ENCODE data around the gene SPATA2L. TPM values are rescaled to one million over a fixed set of nuclear protein-coding genes. Genes with fewer than 3 reads are reported as not detected.
A peak's percentile ranks its signal among the peaks of the same experiment; 100 is the strongest.
"Not testable (repeated sequence)": the region's sequence is repeated elsewhere in the genome, so short reads cannot be mapped to it uniquely, and the experiment has no call there.

The SPATA2L gene
- total RNA-seq, 2 experiments from 2014 or later = 2.6 to 3.3 TPM

DNA sequence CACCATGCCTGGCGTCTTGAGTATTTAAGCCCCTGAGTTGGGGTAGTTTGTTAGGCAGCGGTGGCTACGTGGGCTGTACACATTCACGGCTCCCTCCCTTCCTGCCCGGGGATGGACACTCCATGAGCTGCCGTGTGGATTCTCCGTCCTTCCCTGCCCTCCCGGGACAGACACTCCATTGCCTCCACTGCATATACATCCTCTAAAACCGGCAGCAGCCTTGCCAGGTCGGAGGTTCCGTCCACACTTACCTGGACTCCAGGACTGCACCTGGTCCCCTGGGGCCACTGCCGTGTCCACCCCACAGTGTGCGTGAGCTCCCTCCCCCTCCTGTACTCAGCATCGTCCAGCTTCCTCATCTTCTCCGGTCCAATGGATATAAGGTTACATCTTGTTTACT lies 3.5 kb upstream of the SPATA2L start:
- POLR2A ChIA-PET = interaction anchor here (0.7 to 2.6 kb wide), 5 partner anchors 9 to 29 kb away, joined by 3 to 10 read pairs (median 8); partner anchors contain the start of gene VPS9D1
- Mint-ChIP-seq H3K4me3 (no peak overlapping the region), H3K36me3 (ENCODE audit: low read depth) (no peaks in the 10 kb centered on the region), H3K27ac (no peak overlapping the region), H3K4me1 (ENCODE audit: low read depth) (peaks cover 16% of the 10 kb centered on the region), H3K9me3 (no peaks in the 10 kb centered on the region), H3K27me3 (no peaks in the 10 kb centered on the region)
- CTCF ChIA-PET = interaction anchor here (1.1 to 4.2 kb wide), 20 partner anchors 9 to 214 kb away, joined by 3 to 58 read pairs (median 6); partner anchors contain the start of genes FANCA, MC1R and TCF25
- intact Hi-C loops (cut with micrococcal nuclease) = loop anchor here (10.0 kb wide), 1 partner anchor 90 kb away; no protein-coding TSS in a partner anchor
- no peak for DNase-seq
- TF ChIP-seq, protein P1, sequence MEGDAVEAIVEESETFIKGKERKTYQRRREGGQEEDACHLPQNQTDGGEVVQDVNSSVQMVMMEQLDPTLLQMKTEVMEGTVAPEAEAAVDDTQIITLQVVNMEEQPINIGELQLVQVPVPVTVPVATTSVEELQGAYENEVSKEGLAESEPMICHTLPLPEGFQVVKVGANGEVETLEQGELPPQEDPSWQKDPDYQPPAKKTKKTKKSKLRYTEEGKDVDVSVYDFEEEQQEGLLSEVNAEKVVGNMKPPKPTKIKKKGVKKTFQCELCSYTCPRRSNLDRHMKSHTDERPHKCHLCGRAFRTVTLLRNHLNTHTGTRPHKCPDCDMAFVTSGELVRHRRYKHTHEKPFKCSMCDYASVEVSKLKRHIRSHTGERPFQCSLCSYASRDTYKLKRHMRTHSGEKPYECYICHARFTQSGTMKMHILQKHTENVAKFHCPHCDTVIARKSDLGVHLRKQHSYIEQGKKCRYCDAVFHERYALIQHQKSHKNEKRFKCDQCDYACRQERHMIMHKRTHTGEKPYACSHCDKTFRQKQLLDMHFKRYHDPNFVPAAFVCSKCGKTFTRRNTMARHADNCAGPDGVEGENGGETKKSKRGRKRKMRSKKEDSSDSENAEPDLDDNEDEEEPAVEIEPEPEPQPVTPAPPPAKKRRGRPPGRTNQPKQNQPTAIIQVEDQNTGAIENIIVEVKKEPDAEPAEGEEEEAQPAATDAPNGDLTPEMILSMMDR (IDR thresholded peaks at IDR 0.05) = no peak
- no peak for ATAC-seq

GRCh38 chr16:89704281-89704680 lies 2.8 kb upstream of the SPATA2L start:
- ATAC-seq = no peak

GRCh38 chr16:89700649-89701424 lies 668 bp downstream of the SPATA2L start:
- H3K4me1 Mint-ChIP-seq (ENCODE audit: low read depth) = peaks cover 23% of the 10 kb centered on the region
- H3K27ac Mint-ChIP-seq = peak overlapping the region; percentile 25
- H3K4me3 Mint-ChIP-seq = peak overlapping the region; percentile 67
- DNase-seq (peak; percentile 73), ATAC-seq (peak; percentile 29)
- no peaks in the 10 kb centered on the region for H3K27me3 Mint-ChIP-seq
- intact Hi-C loops (cut with micrococcal nuclease) = loop anchor here (10.0 kb wide), 1 partner anchor 94 kb away; no protein-coding TSS in a partner anchor
- TF ChIP-seq, protein P1 (IDR thresholded peaks at IDR 0.05) = peak; percentile 24
- H3K36me3 Mint-ChIP-seq (ENCODE audit: low read depth) = peaks cover under 1% of the 10 kb centered on the region
- no peaks in the 10 kb centered on the region for H3K9me3 Mint-ChIP-seq
- ChIA-PET CTCF (interaction anchor here (0.7 to 3.4 kb wide), 42 partner anchors 9 to 373 kb away, joined by 3 to 28 read pairs (median 4); partner anchors contain the start of genes CDK10, CHMP1A, CPNE7 and SPATA33), POLR2A (interaction anchor here (1.2 to 3.6 kb wide), 11 partner anchors 8 to 172 kb away, joined by 3 to 21 read pairs (median 6); partner anchors contain the start of genes CDK10, CHMP1A, SPATA33 and TCF25)

More at GRCh38 chr16:89704281-89704680, 2.8 kb upstream of the SPATA2L start:
- no peaks in the 10 kb centered on the region for H3K27me3 Mint-ChIP-seq
- H3K4me3 Mint-ChIP-seq = no peak overlapping the region
- H3K9me3 Mint-ChIP-seq = no peaks in the 10 kb centered on the region
- no peak overlapping the region for H3K27ac Mint-ChIP-seq
- CTCF ChIA-PET = interaction anchor here (0.7 to 4.2 kb wide), 5 partner anchors 89 to 169 kb away, joined by 3 to 58 read pairs (median 3); partner anchors contain the start of genes FANCA and TCF25
- DNase-seq = no peak
- peaks cover 18% of the 10 kb centered on the region for H3K4me1 Mint-ChIP-seq (ENCODE audit: low read depth)
- intact Hi-C loops (cut with micrococcal nuclease) = loop anchor here (10.0 kb wide), 1 partner anchor 91 kb away; no protein-coding TSS in a partner anchor
- TF ChIP-seq, protein P1 (IDR thresholded peaks at IDR 0.05) = no peak
- no peaks in the 10 kb centered on the region for H3K36me3 Mint-ChIP-seq (ENCODE audit: low read depth)
- POLR2A ChIA-PET = interaction anchor here (1.0 to 2.6 kb wide), 4 partner anchors 10 to 30 kb away, joined by 3 to 10 read pairs (median 6); no protein-coding TSS in a partner anchor

DNA sequence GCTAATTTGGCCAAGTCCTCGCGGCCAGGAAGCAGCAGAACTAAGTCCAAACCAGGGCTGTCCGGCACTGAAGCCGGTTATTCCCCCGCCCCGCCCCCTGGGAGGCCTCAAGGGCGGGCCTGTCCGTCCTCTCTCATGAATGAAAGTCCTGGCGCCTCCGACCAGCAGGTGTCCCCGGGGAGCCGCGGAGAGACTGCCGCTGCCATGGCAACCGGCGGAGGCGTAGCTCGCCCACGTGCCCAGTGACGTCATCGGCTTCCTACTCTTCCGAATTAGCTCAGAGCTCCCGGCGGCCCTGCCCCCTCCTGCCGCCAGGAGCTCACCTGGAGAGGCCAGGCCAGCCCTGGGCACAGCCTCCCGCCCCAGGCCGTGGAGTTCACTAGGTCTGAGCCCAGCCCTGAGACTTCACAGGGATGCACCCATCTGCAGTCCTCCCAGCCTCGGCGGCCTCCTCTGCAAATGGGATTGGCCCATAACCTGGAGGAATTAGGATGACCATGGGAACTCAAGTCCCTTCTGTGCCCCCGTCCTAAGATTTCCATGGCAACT lies 1.3 kb downstream of the SPATA2L start:
- H3K36me3 Mint-ChIP-seq (ENCODE audit: low read depth) = peaks cover 5% of the 10 kb centered on the region
- H3K9me3 Mint-ChIP-seq = no peaks in the 10 kb centered on the region
- no peaks in the 10 kb centered on the region for H3K27me3 Mint-ChIP-seq
- TF ChIP-seq, protein P1 (IDR thresholded peaks at IDR 0.05) = peak; percentile 88
- CTCF ChIA-PET = interaction anchor here (0.7 to 3.4 kb wide), 44 partner anchors 8 to 374 kb away, joined by 3 to 28 read pairs (median 4); partner anchors contain the start of genes CDK10, CHMP1A, CPNE7 and SPATA33
- POLR2A ChIA-PET = interaction anchor here (1.3 to 3.6 kb wide), 12 partner anchors 9 to 173 kb away, joined by 3 to 21 read pairs (median 5); partner anchors contain the start of genes CDK10, CHMP1A, SPATA33 and TCF25
- ATAC-seq = peak; percentile 17
- peak; percentile 98 for DNase-seq
- H3K4me1 Mint-ChIP-seq (ENCODE audit: low read depth) = peaks cover 27% of the 10 kb centered on the region
- intact Hi-C loops (cut with micrococcal nuclease) = loop anchor here (10.0 kb wide), 1 partner anchor 95 kb away; no protein-coding TSS in a partner anchor
- H3K4me3 Mint-ChIP-seq = peak overlapping the region; percentile 67
- peak overlapping the region; percentile 25 for H3K27ac Mint-ChIP-seq

DNA sequence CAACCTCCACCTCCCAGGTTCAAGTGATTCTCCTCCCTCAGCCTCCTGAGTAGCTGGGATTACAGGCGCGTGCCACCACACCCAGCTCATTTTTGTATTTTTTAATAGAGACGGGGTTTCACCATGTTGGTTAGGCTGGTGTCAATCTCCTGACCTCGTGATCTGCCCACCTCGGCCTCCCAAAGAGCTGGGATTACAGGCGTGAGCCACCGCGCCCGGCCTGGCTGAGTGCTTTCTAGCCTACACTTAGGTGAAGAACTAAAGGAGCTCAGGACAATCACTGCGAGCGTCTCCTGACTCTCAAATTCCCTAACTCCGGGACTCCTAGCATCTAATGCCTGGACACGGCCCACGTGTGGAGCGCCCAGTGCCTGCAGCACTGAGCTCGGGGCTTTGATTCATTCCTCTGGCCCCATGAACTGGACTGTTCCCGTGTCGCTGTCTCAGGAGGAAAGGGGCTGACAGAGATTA lies 1.8 kb downstream of the SPATA2L start:
- H3K27me3 Mint-ChIP-seq; ATAC-seq; H3K27ac Mint-ChIP-seq; H3K36me3 Mint-ChIP-seq (ENCODE audit: low read depth); H3K9me3 Mint-ChIP-seq; DNase-seq: not testable (repeated sequence)
- Mint-ChIP-seq H3K4me3 (peak overlapping the region; percentile 67), H3K4me1 (ENCODE audit: low read depth) (peaks cover 27% of the 10 kb centered on the region)
- ChIA-PET POLR2A (interaction anchor here (0.6 to 3.6 kb wide), 12 partner anchors 9 to 174 kb away, joined by 3 to 21 read pairs (median 4); partner anchors contain the start of genes CDK10, CHMP1A, SPATA33 and TCF25), CTCF (interaction anchor here (0.8 to 3.4 kb wide), 34 partner anchors 10 to 322 kb away, joined by 3 to 28 read pairs (median 4); partner anchors contain the start of genes CDK10, CHMP1A, CPNE7 and SPATA33)
- intact Hi-C loops (cut with micrococcal nuclease) = loop anchor here (10.0 kb wide), 1 partner anchor 95 kb away; no protein-coding TSS in a partner anchor

GRCh38 chr16:89698717-89699116 lies 2.8 kb downstream of the SPATA2L start:
- H3K27me3 Mint-ChIP-seq; H3K9me3 Mint-ChIP-seq; ATAC-seq; H3K4me3 Mint-ChIP-seq; DNase-seq; H3K36me3 Mint-ChIP-seq (ENCODE audit: low read depth); H3K27ac Mint-ChIP-seq; intact Hi-C loops (cut with micrococcal nuclease): not testable (repeated sequence)
- ChIA-PET CTCF (interaction anchor here (0.7 to 3.4 kb wide), 10 partner anchors 10 to 212 kb away, joined by 3 to 28 read pairs (median 12); partner anchors contain the start of gene CDK10), POLR2A (interaction anchor here (0.6 to 3.6 kb wide), 6 partner anchors 12 to 723 kb away, joined by 3 to 21 read pairs (median 3); partner anchors contain the start of genes CDK10, CHMP1A, SPATA33 and TCF25)
- peaks cover 27% of the 10 kb centered on the region for H3K4me1 Mint-ChIP-seq (ENCODE audit: low read depth)

Data from activated CD8-positive, alpha-beta T cell treated with anti-CD3 and anti-CD28 coated beads for 36 hours (primary cell).